Measurements from ENCODE around the gene CCDC88C.
A peak's percentile ranks its signal among the peaks of the same experiment; 100 is the strongest.

Gene CCDC88C

DNA sequence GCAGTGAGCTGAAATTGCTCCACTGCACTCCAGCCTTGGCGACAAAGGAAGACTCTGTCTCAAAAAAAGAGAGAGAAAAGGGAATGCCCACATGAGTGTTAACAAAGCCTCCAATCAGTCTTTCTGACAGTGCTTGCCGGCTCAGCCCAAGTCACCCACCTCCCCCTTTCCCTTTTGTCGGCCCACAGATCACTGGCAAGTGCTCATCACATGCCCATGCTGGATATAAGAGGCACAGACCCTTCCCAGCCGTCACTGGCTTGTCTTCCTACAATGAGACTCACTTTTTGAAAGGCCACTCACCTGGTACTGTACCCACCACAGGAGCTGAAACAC, 70.8 kb downstream of the CCDC88C start:
- Histone ChIP-seq H3K27ac (ENCODE audit: low read depth in 2 of 2, low read length in 2 of 2) (peak overlapping the region in 1 of 2 donors; percentile 61), H3K27me3 (ENCODE audit: control insufficient read depth in 2 of 2, insufficient read depth in 2 of 2, low read length in 2 of 2) (no peaks in the 10 kb centered on the region), H3K36me3 (ENCODE audit: control insufficient read depth in 2 of 2, insufficient read depth in 2 of 2, low read length in 2 of 2) (peaks cover 3 to 7% of the 10 kb centered on the region in 2 donors), H3K4me1 (ENCODE audit: control insufficient read depth in 2 of 2, insufficient read depth in 2 of 2, low read length in 2 of 2) (peaks cover 8 to 19% of the 10 kb centered on the region in 2 donors), H3K9ac (ENCODE audit: low read depth in 1 of 2, low read length in 2 of 2) (no peak overlapping the region), H3K4me3 (ENCODE audit: low read length in 2 of 2) (no peak overlapping the region), H3K9me3 (ENCODE audit: control insufficient read depth in 2 of 2, low read length in 2 of 2) (no peaks in the 10 kb centered on the region)

- H3K36me3 ChIP-seq (ENCODE audit: control insufficient read depth in 2 of 2, insufficient read depth in 2 of 2, low read length in 2 of 2), result peaks cover 10 to 13% of the 10 kb centered on the region in 2 donors
- no peaks in the 10 kb centered on the region for H3K27me3 ChIP-seq (ENCODE audit: control insufficient read depth in 2 of 2, insufficient read depth in 2 of 2, low read length in 2 of 2)
Measured at GRCh38 chr14:91344096-91344495, 73.5 kb downstream of the CCDC88C start.

DNA sequence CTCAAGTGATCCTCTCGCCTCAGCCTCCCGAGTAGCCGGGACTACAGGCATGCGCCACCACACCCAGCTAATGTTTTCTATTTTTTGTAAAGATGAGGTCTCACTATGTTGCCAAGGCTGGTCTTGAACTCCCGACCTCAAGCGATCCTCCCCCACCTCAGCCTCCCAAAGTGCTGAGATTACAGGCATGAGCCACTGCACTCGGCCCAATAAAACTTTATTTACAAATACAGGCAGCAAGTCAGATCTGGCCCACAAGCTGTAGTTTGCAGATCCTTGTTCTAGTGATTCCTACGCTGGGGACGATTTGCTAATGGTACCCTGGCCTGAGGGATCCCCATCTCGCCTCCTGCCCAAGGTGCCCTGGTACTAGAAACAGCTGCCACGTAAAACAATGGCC, 74.6 kb downstream of the CCDC88C start:
- no peak overlapping the region for H3K27ac ChIP-seq (ENCODE audit: low read depth in 2 of 2, low read length in 2 of 2)
- H3K36me3 ChIP-seq (ENCODE audit: control insufficient read depth in 2 of 2, insufficient read depth in 2 of 2, low read length in 2 of 2), result peaks cover 19 to 23% of the 10 kb centered on the region in 2 donors
- H3K4me1 ChIP-seq (ENCODE audit: control insufficient read depth in 2 of 2, insufficient read depth in 2 of 2, low read length in 2 of 2), result no peaks in the 10 kb centered on the region
- H3K4me3 ChIP-seq (ENCODE audit: low read length in 2 of 2), result no peak overlapping the region
- no peaks in the 10 kb centered on the region for H3K27me3 ChIP-seq (ENCODE audit: control insufficient read depth in 2 of 2, insufficient read depth in 2 of 2, low read length in 2 of 2)
- H3K9me3 ChIP-seq (ENCODE audit: control insufficient read depth in 2 of 2, low read length in 2 of 2), result no peaks in the 10 kb centered on the region
- no peak overlapping the region for H3K9ac ChIP-seq (ENCODE audit: low read depth in 1 of 2, low read length in 2 of 2)

More at GRCh38 chr14:91344096-91344495, 73.5 kb downstream of the CCDC88C start:
- peaks cover 3% of the 10 kb centered on the region in 2 donors for H3K4me1 ChIP-seq (ENCODE audit: control insufficient read depth in 2 of 2, insufficient read depth in 2 of 2, low read length in 2 of 2)
- no peak overlapping the region for H3K9ac ChIP-seq (ENCODE audit: low read depth in 1 of 2, low read length in 2 of 2)
- no peak overlapping the region for H3K27ac ChIP-seq (ENCODE audit: low read depth in 2 of 2, low read length in 2 of 2)
- no peaks in the 10 kb centered on the region for H3K9me3 ChIP-seq (ENCODE audit: control insufficient read depth in 2 of 2, low read length in 2 of 2)
- no peak overlapping the region for H3K4me3 ChIP-seq (ENCODE audit: low read length in 2 of 2)

DNA sequence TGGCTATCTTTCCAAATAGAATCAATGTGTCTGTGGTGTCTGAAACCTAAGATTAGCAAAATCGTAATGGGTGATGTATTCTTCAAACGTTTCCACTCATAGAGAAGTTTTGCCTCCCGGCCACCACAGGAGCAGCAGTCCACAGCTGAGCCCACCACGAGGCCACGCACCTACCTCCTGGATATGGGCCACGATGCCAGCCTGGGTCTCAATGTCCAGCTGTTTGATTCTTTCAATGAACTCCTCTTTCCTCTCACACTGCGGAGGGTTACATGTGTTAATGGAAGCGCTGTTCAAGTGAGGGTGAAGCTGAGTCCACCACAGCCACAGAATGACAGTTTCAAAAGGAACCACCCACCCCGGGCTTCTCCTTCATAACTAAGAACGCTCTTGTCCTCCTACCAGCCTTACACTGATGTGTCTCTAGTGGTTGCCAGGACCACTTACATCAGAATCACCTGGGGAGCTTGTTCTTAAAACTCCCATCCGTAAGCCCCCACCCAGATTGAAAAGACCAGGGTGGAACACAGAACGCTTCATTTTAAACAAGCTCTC, 75.3 kb downstream of the CCDC88C start:
- no peaks in the 10 kb centered on the region for H3K9me3 ChIP-seq (ENCODE audit: control insufficient read depth in 2 of 2, low read length in 2 of 2)
- H3K9ac ChIP-seq (ENCODE audit: low read depth in 1 of 2, low read length in 2 of 2), result no peak overlapping the region
- no peaks in the 10 kb centered on the region for H3K4me1 ChIP-seq (ENCODE audit: control insufficient read depth in 2 of 2, insufficient read depth in 2 of 2, low read length in 2 of 2)
- peaks cover 22 to 31% of the 10 kb centered on the region in 2 donors for H3K36me3 ChIP-seq (ENCODE audit: control insufficient read depth in 2 of 2, insufficient read depth in 2 of 2, low read length in 2 of 2)
- no peak overlapping the region for H3K27ac ChIP-seq (ENCODE audit: low read depth in 2 of 2, low read length in 2 of 2)
- no peaks in the 10 kb centered on the region for H3K27me3 ChIP-seq (ENCODE audit: control insufficient read depth in 2 of 2, insufficient read depth in 2 of 2, low read length in 2 of 2)
- H3K4me3 ChIP-seq (ENCODE audit: low read length in 2 of 2), result no peak overlapping the region

DNA sequence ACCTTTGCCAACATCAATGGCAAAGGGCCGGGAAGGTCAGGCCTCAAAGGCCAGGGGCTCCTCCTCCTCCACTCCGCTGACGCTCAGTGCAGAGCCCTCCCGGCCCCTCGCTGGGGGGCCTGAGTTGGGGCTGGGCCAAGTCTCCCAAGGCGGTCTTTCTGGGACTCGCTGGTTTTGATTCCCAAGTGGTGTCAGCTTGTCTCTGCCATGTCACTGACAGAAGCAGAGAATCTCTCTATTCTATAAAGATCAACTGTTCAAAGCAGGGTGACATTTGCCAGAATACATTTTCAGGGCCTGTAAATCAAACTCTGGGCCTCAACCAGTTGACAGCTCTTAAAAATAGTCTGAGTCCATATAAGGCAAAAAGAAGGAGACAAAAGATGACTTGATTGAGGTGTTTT, 75.9 kb downstream of the CCDC88C start:
- Histone ChIP-seq H3K4me3 (ENCODE audit: low read length in 2 of 2) (no peak overlapping the region), H3K36me3 (ENCODE audit: control insufficient read depth in 2 of 2, insufficient read depth in 2 of 2, low read length in 2 of 2) (peaks cover 25 to 33% of the 10 kb centered on the region in 2 donors), H3K9me3 (ENCODE audit: control insufficient read depth in 2 of 2, low read length in 2 of 2) (no peaks in the 10 kb centered on the region), H3K4me1 (ENCODE audit: control insufficient read depth in 2 of 2, insufficient read depth in 2 of 2, low read length in 2 of 2) (no peaks in the 10 kb centered on the region), H3K9ac (ENCODE audit: low read depth in 1 of 2, low read length in 2 of 2) (no peak overlapping the region), H3K27me3 (ENCODE audit: control insufficient read depth in 2 of 2, insufficient read depth in 2 of 2, low read length in 2 of 2) (no peaks in the 10 kb centered on the region), H3K27ac (ENCODE audit: low read depth in 2 of 2, low read length in 2 of 2) (no peak overlapping the region)

DNA sequence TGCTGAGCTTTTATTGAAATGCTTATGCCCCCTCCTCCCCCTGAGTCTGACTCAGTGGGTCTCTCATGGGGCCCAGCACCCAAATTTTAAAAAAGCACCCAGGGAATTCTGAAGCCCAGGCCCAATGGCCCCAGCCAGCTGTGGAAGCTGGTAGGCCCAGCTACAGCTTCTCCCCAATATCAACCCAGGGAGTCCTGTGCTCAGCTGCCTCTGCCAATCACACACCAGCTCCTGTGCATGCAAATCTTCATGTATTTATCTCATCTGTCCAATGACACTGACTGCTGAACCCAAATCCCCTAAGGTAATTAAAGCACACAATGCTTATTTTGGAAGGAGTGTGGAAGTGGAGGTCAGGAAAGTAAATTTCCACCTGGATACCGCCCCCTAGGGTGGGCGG, 76.3 kb downstream of the CCDC88C start:
- Histone ChIP-seq H3K4me1 (ENCODE audit: control insufficient read depth in 2 of 2, insufficient read depth in 2 of 2, low read length in 2 of 2) (no peaks in the 10 kb centered on the region), H3K4me3 (ENCODE audit: low read length in 2 of 2) (no peak overlapping the region), H3K9ac (ENCODE audit: low read depth in 1 of 2, low read length in 2 of 2) (no peak overlapping the region), H3K9me3 (ENCODE audit: control insufficient read depth in 2 of 2, low read length in 2 of 2) (no peaks in the 10 kb centered on the region), H3K36me3 (ENCODE audit: control insufficient read depth in 2 of 2, insufficient read depth in 2 of 2, low read length in 2 of 2) (peaks cover 28 to 36% of the 10 kb centered on the region in 2 donors), H3K27me3 (ENCODE audit: control insufficient read depth in 2 of 2, insufficient read depth in 2 of 2, low read length in 2 of 2) (no peaks in the 10 kb centered on the region), H3K27ac (ENCODE audit: low read depth in 2 of 2, low read length in 2 of 2) (no peak overlapping the region)

DNA sequence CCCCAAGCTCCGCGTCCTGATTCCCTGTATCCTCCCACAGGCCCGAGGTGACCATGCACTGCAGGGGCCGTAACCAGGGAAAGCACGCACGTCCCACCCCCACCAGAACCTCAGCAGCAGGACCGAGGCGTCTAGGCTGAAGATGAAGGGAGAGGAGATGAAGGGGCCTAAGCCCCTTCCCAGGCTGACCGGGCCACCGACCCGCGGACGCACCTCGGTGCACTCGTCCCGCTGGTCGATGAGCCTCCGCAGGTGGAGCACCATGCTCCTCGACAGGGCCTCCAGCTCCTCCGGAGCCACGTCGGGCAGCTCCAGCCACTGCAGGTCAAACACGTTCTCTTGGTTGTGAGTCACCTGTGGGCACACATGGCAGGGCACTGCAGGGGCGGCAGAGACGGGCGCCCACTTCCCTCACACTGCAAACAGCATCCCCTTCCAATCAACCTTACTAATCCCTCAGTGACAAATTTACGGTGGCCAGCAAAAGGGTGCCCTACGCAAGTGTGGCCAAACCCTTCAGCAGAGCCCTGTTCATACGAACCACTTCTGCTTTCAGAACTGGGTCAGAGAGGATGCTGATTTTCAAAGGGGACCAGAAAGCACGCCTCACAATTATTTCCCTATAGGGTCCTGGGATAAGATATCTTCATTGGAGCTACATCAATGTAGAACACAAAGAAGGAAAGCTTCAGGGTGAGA, 77.8 kb downstream of the CCDC88C start:
- Histone ChIP-seq H3K36me3 (ENCODE audit: control insufficient read depth in 2 of 2, insufficient read depth in 2 of 2, low read length in 2 of 2) (peaks cover 28 to 44% of the 10 kb centered on the region in 2 donors), H3K27me3 (ENCODE audit: control insufficient read depth in 2 of 2, insufficient read depth in 2 of 2, low read length in 2 of 2) (no peaks in the 10 kb centered on the region), H3K4me1 (ENCODE audit: control insufficient read depth in 2 of 2, insufficient read depth in 2 of 2, low read length in 2 of 2) (no peaks in the 10 kb centered on the region), H3K9me3 (ENCODE audit: control insufficient read depth in 2 of 2, low read length in 2 of 2) (no peaks in the 10 kb centered on the region), H3K9ac (ENCODE audit: low read depth in 1 of 2, low read length in 2 of 2) (no peak overlapping the region), H3K4me3 (ENCODE audit: low read length in 2 of 2) (no peak overlapping the region), H3K27ac (ENCODE audit: low read depth in 2 of 2, low read length in 2 of 2) (no peak overlapping the region)

GRCh38 chr14:91339076-91339475, 78.5 kb downstream of the CCDC88C start:
- no peaks in the 10 kb centered on the region for H3K9me3 ChIP-seq (ENCODE audit: control insufficient read depth in 2 of 2, low read length in 2 of 2)
- no peaks in the 10 kb centered on the region for H3K27me3 ChIP-seq (ENCODE audit: control insufficient read depth in 2 of 2, insufficient read depth in 2 of 2, low read length in 2 of 2)
- no peaks in the 10 kb centered on the region for H3K4me1 ChIP-seq (ENCODE audit: control insufficient read depth in 2 of 2, insufficient read depth in 2 of 2, low read length in 2 of 2)
- H3K4me3 ChIP-seq (ENCODE audit: low read length in 2 of 2), result no peak overlapping the region
- H3K9ac ChIP-seq (ENCODE audit: low read depth in 1 of 2, low read length in 2 of 2), result no peak overlapping the region
- H3K27ac ChIP-seq (ENCODE audit: low read depth in 2 of 2, low read length in 2 of 2), result no peak overlapping the region
- peaks cover 28 to 48% of the 10 kb centered on the region in 2 donors for H3K36me3 ChIP-seq (ENCODE audit: control insufficient read depth in 2 of 2, insufficient read depth in 2 of 2, low read length in 2 of 2)

DNA sequence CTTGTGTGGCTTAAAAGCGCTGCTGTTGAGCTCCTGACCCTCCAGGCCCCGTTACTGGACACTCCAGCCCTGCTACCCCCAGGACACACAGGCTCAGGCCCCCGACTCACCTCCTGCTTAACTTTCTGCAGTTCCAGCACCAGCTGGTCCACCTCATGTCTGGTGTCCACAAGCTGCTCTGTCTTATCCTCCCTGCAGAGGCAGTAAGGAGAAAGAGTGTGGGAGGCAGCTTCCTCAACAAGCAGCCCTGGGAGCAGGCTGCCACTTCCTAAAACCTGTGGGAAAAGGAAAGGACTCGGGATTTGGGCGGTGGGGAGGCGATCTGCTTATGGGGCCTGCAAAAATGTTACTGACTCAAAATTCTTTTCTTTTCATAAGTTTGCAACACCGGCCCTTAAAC, 79.2 kb downstream of the CCDC88C start:
- Histone ChIP-seq H3K4me3 (ENCODE audit: low read length in 2 of 2) (no peak overlapping the region), H3K9me3 (ENCODE audit: control insufficient read depth in 2 of 2, low read length in 2 of 2) (no peaks in the 10 kb centered on the region), H3K27ac (ENCODE audit: low read depth in 2 of 2, low read length in 2 of 2) (no peak overlapping the region), H3K4me1 (ENCODE audit: control insufficient read depth in 2 of 2, insufficient read depth in 2 of 2, low read length in 2 of 2) (no peaks in the 10 kb centered on the region), H3K27me3 (ENCODE audit: control insufficient read depth in 2 of 2, insufficient read depth in 2 of 2, low read length in 2 of 2) (no peaks in the 10 kb centered on the region), H3K36me3 (ENCODE audit: control insufficient read depth in 2 of 2, insufficient read depth in 2 of 2, low read length in 2 of 2) (peaks cover 28 to 48% of the 10 kb centered on the region in 2 donors), H3K9ac (ENCODE audit: low read depth in 1 of 2, low read length in 2 of 2) (no peak overlapping the region)

- H3K4me1 ChIP-seq (ENCODE audit: control insufficient read depth in 2 of 2, insufficient read depth in 2 of 2, low read length in 2 of 2), result peaks cover 3 to 4% of the 10 kb centered on the region in 2 donors
- H3K9ac ChIP-seq (ENCODE audit: low read depth in 1 of 2, low read length in 2 of 2), result no peak overlapping the region
- peaks cover 28 to 48% of the 10 kb centered on the region in 2 donors for H3K36me3 ChIP-seq (ENCODE audit: control insufficient read depth in 2 of 2, insufficient read depth in 2 of 2, low read length in 2 of 2)
- H3K9me3 ChIP-seq (ENCODE audit: control insufficient read depth in 2 of 2, low read length in 2 of 2), result no peaks in the 10 kb centered on the region
- no peak overlapping the region for H3K4me3 ChIP-seq (ENCODE audit: low read length in 2 of 2)
- no peak overlapping the region for H3K27ac ChIP-seq (ENCODE audit: low read depth in 2 of 2, low read length in 2 of 2)
- no peaks in the 10 kb centered on the region for H3K27me3 ChIP-seq (ENCODE audit: control insufficient read depth in 2 of 2, insufficient read depth in 2 of 2, low read length in 2 of 2)
Measured at GRCh38 chr14:91337699-91338335, 79.8 kb downstream of the CCDC88C start.
